ENCODE measurements around the gene TLL2.

DNA sequence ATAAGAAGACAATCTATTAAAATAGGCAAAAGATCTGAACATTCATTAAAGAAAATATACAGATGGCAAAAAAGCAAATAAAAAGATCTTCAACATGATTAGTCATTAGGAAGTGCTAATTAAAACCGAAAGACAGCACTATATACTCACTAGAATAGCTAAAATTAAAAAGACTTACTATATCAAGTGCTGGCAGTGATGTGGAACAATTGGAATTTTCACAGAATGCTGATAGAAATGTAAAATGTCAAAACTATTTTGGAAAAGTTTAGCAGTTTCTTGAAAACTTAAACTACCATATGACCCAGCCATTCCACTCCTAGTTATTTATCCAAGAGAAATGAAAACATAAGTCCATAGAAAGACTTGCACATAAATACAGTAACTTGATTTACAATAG is 25.0 kb upstream of the TLL2 start:
- TF ChIP-seq TCF3 (CRISPR knock-in tag; IDR thresholded peaks at IDR 0.05), result no peak
- no peak for TF ChIP-seq POLR2AphosphoS2 (IDR thresholded peaks at IDR 0.05; ENCODE audit: low read length)
- no peak for TF ChIP-seq EZH2 (IDR thresholded peaks at IDR 0.05; ENCODE audit: borderline replicate concordance, low read depth, low read length)
- no peak for TF ChIP-seq NR3C1 (CRISPR knock-in tag; IDR thresholded peaks at IDR 0.05)

All from K562 (cell line).